ENCODE measurements around the gene B3GALT4. TPM values are rescaled to one million over a fixed set of nuclear protein-coding genes. Genes with fewer than 3 reads are reported as not detected.

The B3GALT4 gene
- total RNA-seq, 1 donor from 2014 or later, result 2.8 TPM

DNA sequence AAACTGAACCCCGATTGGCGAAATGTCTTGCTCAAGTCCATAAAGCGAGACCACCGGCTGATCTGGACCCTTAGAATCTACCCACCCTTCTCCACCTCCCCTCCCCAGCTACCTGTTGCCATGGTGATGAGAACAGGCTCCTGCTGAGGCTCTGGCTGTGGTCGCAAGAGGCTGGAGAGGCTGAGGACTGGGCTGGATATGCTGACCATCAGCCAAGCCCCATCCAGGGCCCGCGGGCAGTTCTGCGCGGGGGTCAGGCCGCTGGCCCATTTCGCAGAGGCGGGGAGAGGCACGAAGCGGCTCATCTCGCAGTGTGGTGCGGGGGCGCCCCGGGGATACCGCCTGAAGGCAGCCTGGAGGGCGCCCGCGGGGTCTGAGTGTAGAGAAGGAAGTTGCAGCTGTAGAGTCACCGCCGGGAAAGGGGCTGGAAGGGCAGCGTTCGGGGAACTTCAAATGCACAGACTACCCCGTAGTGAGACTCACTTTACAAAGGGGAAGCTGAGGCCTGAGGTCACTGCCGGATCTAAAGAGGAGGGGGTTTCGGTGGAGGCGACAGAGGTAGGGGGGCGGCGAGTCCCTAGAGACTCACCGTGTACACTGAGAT is 36.3 kb downstream of the B3GALT4 start:
- TF ChIP-seq CTCF (conservative IDR thresholded peaks at IDR 0.05), result no peak
- Mint-ChIP-seq H3K4me3 (peak overlapping the region; percentile 95), H3K27me3 (ENCODE audit: low read depth) (peaks cover 33% of the 10 kb centered on the region), H3K9me3 (no peaks in the 10 kb centered on the region), H3K27ac (ENCODE audit: unreplicated experiment) (peak overlapping the region; percentile 58), H3K4me1 (peaks cover 46% of the 10 kb centered on the region), H3K36me3 (ENCODE audit: low read depth) (peaks cover 4% of the 10 kb centered on the region)
- no peak for DNase-seq (ENCODE audit: low read depth, low spot score)

- no peak for TF ChIP-seq CTCF (conservative IDR thresholded peaks at IDR 0.05)
- no peaks in the 10 kb centered on the region for H3K9me3 Mint-ChIP-seq
- peaks cover 33% of the 10 kb centered on the region for H3K27me3 Mint-ChIP-seq (ENCODE audit: low read depth)
- no peak for DNase-seq (ENCODE audit: low read depth, low spot score)
- H3K4me1 Mint-ChIP-seq, result peaks cover 53% of the 10 kb centered on the region
- peaks cover 9% of the 10 kb centered on the region for H3K36me3 Mint-ChIP-seq (ENCODE audit: low read depth)
- peak within 1 kb of the TSS; percentile 95 for H3K4me3 Mint-ChIP-seq
- peak within 1 kb of the TSS; percentile 58 for H3K27ac Mint-ChIP-seq (ENCODE audit: unreplicated experiment)
Measured at GRCh38 chr6:33313709-33314514, 37.0 kb downstream of the B3GALT4 start, which contains the start of gene TAPBP. Gene TAPBP (minus strand): TSS chr6:33314078. CDS start chr6:33314041, 37 bp downstream.

DNA sequence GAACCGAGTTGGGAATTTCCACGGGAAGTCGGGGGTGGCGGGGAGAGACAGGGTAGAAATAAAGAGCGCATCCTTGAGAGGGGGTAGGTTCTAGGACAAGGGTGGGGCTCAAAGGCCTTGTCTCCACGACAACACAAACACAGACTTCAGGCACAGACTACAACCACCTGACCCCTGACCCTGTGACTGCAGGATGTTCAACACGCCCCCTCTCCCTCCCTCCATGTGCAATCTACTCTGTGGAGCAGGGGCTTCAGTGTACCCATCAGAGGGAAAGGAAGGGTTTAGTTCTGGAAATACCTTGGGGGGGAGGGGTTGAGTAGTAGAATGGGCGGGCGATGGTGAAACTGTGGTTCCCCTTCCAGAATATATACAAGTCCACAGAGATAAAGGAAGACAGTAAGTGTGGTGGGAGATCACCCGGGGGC is 37.6 kb downstream of the B3GALT4 start:
- Mint-ChIP-seq H3K36me3 (ENCODE audit: low read depth) (peaks cover 13% of the 10 kb centered on the region), H3K27ac (ENCODE audit: unreplicated experiment) (no peak overlapping the region), H3K4me3 (peak overlapping the region; percentile 95), H3K27me3 (ENCODE audit: low read depth) (peaks cover 33% of the 10 kb centered on the region), H3K9me3 (no peaks in the 10 kb centered on the region), H3K4me1 (peaks cover 59% of the 10 kb centered on the region)
- no peak for DNase-seq (ENCODE audit: low read depth, low spot score)
- no peak for TF ChIP-seq CTCF (conservative IDR thresholded peaks at IDR 0.05)

DNA sequence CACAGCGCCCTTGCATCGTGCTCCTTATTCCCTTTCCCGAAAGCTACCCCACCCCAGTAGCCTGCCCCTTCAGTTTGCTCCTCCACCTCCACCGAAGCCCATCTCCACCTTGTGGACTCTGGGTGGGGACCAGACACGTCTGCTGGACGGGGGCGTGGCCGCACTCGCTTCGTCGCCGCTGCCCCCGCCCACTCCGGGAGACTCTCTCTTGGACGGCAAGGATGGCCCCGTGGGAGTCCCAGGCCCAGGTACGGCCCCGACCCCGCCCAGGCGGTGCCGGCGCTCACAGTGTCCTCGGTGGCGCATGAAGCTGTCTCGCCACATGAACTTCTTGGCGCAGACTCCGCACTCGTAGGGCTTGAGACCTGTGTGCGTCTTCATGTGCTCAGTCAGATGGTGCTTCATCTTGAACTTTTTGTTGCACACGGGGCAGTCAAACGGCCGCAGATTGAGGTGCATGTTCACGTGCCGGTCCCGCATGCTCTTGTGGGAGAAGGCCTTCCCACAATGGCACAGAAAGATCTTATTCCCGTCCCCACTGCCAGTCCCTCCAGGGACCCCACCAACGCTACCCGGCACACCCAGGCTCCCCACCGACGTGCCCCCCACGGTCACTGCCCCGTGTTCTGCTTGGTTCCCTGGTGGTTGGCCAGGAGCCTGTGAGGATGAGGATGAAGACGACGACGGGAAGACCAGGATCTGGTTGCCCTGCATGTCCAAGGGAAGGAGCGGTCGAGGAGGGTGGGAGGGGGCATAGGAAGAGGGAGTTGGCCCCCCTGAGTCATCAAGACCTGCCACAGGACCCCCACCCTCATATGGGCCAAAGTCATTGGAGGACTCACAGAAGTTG is 38.2 kb downstream of the B3GALT4 start:
- no peak for TF ChIP-seq CTCF (conservative IDR thresholded peaks at IDR 0.05)
- Mint-ChIP-seq H3K36me3 (ENCODE audit: low read depth) (peaks cover 19% of the 10 kb centered on the region), H3K27me3 (ENCODE audit: low read depth) (peaks cover 33% of the 10 kb centered on the region), H3K27ac (ENCODE audit: unreplicated experiment) (no peak overlapping the region), H3K9me3 (no peaks in the 10 kb centered on the region), H3K4me1 (peaks cover 66% of the 10 kb centered on the region), H3K4me3 (peak overlapping the region; percentile 95)
- DNase-seq (ENCODE audit: low read depth, low spot score), result no peak
